Hematopoietic multipotent progenitor cell (in vitro differentiated cells): ENCODE data around the gene CEMIP. TPM values are rescaled to one million over a fixed set of nuclear protein-coding genes. Genes with fewer than 3 reads are reported as not detected.

ENCODE experiments used
- DNase-seq, 3 donors: peaks; one replicate each; pipeline ENCODE4 v3.0.0-alpha.2; 2011 to 2015; ENCODE audit warnings: low read depth in 2 of 3, low spot score in 2 of 3
- total RNA-seq: library from RNA; depleted of rRNA; stranded (reverse); fragments of >200 nt; gene quantifications from one replicate; pipeline ENCODE4 v1.2.3, GENCODE V29; 2012

The CEMIP gene
- total RNA-seq, 1 donor: under 0.01 TPM

- DNase-seq: peak in 2 of 3 donors; percentile 51 to 72
Observed at GRCh38 chr15:80780416-80781221, 1.4 kb downstream of the CEMIP start.

DNA sequence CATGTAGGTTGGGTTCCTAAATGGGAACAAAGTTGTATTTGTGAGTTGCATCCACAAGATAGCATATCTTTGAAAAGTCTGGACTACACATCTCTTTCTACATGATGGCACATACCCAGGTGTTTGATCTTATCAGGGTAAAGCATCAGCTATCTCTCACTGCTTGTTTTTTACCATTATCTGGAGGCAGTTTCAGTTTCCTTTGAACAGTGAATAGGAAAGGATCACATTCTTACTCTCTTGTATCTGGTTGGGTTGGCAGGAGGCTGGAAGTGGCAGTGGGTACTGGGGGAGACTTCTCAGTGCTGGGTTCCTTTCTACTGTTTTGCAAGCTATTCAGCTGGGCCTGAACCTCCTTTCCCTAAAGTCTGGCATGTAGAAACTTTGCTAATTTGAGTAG is 4.1 kb downstream of the CEMIP start:
- no peak for DNase-seq

GRCh38 chr15:80785335-80785734 is 6.2 kb downstream of the CEMIP start:
- no peak for DNase-seq

GRCh38 chr15:80785811-80786354 is 6.7 kb downstream of the CEMIP start:
- no peak for DNase-seq

- no peak for DNase-seq
Observed at GRCh38 chr15:80787316-80787715, 8.1 kb downstream of the CEMIP start.

- DNase-seq: no peak
Observed at GRCh38 chr15:80788536-80788935, 9.4 kb downstream of the CEMIP start.

DNA sequence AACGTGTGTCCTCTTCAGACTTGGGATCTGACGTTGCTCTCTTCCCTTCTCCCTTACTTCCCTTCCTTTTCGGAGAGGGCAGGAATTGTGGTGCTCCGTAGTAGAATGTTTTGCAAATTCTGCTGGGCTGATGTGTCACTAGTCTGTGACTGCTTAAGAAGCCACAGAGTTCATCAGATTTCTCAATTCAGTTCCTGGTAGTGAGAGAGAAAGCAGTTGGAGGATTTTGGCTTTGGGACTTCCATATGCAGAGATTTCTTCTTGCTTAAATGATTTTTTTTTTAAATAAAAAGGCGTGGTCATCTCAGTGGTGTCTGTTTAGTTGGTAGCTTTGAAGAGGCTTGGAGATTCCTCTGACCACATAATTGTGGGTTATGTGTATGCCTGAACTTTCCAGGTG is 10.1 kb downstream of the CEMIP start:
- no peak for DNase-seq

DNA sequence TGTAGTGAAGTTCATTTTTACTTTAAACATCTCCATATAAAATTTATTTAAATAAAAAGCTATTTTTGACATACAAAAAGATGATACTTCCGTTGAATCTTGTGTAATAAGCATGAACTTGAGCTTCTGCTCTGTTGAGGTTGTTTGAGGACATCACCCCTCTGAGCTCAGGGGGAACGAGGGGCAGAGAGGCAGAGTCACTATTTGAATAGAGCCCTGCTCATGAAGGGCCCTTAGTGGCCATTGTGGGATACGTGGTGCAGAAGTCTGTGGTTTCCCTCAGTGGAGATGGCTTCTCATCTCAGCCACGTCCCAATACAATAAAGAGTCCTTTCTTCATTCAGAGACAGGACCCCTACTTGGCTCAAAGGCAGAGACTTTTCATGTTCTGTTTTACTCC is 10.6 kb downstream of the CEMIP start:
- DNase-seq: no peak

DNA sequence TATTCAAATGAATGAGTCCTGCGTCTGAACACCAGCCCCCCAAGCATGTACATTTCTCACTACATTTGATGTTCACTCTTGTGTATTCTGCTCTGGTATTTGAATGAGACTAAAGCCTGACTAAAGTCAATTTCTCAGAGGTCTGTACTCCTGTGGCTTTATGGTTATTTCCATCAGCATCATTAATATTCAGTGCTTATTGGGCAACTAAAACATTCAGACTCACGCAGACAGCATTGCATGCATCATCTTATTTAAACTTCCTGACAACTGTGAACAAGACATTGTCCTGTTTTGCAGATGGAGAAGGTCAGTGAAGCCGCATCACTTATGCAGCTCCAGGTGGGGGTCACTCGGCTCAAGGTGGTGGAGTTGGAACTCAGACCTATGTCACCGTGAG is 11.1 kb downstream of the CEMIP start:
- DNase-seq: no peak

- DNase-seq: no peak
Observed at GRCh38 chr15:80791004-80791403, 11.8 kb downstream of the CEMIP start.

DNA sequence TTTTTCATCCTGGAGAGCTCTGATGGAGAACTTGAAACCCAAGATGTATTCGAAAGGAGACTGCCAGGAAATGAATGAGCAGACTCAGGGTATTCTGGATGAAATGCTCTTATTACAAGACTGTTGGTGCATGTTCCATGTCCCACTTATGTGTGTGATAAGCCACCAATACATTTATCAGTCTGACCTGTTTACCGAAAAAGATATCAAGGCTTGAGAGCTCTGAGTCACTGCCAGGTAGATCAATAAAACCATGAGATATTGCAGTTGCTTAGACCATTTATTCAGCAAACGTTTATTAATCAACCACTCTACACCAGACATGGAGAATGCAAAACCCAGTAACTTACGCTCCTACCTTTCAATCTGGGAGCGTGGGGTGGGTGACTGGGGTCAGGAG is 17.2 kb downstream of the CEMIP start:
- no peak for DNase-seq

GRCh38 chr15:80798911-80799310 is 19.7 kb downstream of the CEMIP start:
- no peak for DNase-seq

DNA sequence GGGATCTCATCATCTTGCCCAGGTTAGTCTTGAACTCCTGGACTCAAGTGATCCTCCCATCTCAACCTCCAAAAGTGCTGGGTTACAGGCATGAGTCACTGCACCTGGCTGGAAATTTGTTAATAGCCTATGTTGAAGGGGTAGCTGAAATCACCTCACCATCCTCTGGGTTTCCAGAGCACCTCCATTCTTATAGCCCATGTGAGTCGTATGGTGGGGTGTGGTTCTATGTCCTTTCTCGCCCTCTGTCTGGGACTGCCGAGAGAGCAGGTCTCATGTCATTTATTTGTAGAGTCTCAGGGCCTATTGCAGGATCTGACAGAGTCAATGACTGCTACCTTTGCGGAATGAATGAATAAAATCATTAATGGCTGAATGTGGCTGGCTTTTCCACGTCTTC is 20.9 kb downstream of the CEMIP start:
- DNase-seq: no peak

DNA sequence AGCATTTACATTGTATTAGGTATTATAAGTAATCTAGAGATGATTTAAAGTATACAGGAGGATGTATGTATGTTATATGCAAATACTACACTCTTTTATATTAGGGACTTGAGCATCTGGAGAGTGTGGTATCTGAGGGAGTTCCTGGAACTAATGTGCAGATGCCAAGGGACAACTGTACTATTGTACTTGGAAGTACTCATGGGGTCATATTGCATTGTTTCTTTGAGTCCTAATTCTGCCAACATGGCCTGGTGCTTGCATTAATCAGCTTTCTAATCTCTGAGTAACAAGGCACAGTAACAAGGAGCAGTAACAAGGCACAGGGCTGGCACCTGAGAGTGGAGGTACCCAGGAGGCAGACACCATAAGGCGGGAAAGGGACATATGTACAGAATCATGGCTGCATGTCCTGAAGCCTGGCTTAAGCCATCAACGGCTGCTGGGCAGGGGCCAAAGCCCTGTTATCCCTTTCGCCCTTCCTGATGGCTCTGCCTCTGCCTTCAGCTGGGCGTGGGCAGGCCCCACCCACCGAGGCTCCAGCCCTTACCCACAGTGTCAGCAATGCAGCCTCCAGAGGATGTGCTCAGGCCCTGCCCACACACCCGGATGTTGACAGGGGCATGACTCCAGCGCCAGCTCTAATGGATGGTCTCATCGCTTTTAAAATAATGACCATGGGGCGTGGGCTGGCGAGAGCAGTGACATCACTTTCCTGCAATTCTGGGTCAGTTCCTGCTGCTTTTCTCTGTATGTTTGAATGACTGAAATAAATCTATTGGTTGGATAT is 22.9 kb downstream of the CEMIP start:
- no peak for DNase-seq

DNA sequence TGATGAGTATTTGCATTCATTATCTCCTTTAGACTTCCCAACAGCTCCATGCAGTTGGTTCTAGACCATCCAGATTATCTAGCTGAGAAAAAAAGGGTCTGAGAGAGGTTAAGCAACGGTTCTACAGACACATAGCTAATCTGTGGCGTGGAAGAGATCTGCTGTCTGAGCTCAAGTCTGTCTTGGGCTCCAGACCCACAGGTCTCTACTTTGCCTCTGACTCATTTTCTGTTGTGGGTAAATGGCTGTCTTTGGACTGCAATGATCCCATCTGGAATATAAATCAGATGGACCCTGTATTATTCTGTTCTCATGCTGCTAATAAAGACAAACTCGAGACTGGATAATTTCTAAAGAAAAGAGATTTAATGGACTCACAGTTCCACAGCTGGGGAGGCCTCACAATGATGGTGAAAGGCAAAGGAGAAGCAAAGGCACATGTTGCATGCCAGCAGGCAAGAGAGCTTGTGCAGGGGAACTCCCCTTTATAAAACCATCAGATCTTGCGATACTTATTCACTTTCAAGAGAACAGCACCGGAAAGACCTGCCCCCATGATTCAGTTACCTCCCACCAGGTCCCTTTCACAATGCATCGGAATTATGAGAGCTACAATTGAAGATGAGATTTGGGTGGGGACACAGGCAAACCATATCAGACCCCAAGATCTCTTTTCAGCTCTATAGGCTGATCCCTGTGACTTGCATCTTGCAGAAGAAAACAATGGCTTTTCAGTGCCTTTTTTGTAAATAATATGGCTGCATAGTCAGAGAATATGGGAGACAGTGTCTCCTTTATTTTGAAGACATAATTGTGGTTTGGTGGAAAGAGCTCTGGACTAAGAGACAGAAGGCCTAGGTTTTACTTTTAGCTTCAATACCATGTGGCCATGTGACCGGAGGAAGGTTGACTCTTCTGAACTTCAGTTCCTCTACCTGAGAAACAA is 24.7 kb downstream of the CEMIP start:
- no peak for DNase-seq

DNA sequence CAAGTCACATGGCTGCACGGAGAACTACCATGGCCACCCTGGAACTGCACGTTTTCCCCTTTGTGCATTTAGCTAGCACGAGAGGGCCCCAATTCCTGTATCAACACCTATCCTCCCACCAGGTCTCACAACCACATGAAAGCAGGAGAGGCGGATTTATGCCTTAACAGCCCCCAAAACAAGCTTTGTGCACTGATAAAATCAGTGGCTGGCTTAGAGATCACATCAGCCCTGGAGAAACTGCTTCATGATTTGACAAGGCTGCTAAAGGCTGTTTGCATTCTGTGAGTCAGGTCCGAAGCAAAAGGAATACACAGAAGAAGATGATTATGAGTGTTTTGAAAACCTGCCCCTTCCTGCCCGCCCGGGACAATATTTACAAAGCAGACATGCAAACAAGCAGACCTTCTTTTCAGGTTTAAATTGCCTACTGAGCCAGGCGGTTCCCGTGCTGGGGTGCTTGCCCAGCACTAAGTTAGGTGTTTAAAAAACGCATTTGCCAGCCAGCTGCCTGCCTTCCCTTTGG is 25.9 kb downstream of the CEMIP start:
- DNase-seq: no peak

DNA sequence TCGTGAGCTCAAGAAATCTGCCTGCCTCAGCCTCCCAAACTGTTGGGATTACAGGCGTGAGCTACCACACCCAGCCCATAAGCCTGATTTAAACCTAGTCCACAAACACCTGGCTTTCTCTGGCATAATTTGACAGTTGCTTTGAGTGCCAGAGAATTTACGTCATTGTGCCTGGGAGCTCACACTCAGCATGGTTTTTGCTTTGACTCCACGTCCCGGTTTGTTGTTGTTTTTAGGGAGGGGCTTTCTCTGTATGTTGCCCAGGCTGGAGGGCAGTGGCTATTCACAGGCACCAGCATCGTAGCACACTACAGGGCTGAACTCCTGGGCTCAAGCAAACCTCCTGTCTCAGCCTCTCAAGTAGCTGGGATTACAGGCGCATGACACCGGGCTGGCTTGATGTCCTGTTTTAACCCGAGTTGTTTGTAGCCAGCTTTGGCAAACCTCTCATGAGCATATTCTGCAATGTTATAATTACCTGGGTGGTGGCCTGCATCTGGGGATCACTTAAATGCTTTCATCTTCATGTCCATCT is 32.7 kb downstream of the CEMIP start:
- no peak for DNase-seq

DNA sequence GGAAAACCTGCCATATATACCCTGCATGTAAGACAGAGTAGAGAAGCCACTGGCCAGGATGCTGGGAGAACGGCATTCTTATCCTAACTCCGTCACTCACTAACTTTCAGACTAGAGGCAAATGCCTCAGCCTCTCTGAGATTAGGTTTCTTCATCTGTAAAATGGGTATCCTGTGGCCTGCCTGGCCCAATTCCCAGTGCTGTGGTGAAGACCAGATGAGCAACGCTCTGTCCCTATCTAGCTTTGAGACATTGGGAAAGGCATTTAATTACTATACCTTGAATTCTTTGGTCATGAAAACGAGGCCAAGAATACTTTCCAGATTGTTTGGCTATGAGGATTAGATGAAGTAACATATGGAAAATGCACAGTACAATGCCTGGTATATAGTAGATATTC is 35.9 kb downstream of the CEMIP start:
- no peak for DNase-seq

GRCh38 chr15:80816049-80816653 is 37.0 kb downstream of the CEMIP start:
- no peak for DNase-seq

GRCh38 chr15:80816936-80817335 is 37.8 kb downstream of the CEMIP start:
- DNase-seq: no peak
